GM19395 (cell line): ENCODE results near the gene RBM43.
"Not testable (repeated sequence)": the region's sequence is repeated elsewhere in the genome, so short reads cannot be mapped to it uniquely, and the experiment has no call there.

Experiments
- ATAC-seq: cut with Tn5 transposase; IDR thresholded peaks from one replicate; pipeline ENCODE4 v1.9.1; 2021; ENCODE audit warnings: mild to moderate bottlenecking, moderate library complexity; ENCODE audit not compliant: unreplicated experiment

The RBM43 gene

DNA sequence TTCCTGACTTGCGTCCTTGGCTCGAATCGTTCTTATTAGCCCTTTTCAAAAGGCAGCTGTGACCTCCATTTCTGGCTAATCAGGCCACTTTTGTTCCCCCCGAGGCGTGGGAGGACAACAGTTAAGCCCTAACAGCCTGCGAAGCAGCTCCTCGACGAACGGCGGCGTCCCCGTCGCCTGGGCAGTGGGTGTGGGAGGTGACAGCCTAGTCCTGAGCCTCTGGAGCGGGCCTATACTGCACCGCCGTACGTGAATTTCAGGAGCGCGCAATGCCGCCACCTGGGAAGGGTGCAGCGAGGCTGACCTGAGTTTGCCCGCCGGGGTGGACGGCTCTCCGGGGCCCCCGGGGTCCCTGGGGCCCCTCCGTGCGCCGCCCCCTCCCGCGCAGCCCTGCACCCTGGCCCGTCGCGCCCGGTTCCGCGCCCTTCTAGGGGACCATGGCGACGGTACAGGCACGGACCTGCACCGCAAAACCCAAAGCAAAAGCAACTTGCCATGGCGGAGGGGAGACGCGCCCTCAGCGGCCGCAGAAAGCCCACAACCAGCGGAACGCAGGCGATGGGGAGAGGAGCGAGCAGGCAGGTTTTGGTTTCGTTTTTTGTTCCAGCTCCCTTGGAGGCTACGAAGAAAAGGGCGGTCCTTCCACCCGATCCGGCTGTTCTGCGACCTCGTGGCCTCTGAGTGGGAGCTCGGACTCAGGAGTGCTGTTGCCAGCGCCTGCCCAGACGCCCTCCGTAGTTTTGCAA is at the start of gene RBM43:
RBM43 (minus strand) TSS at position 633 of the 746 bp plus-strand sequence; CDS start at position 497, 136 bp downstream.
- peak; percentile 93 for ATAC-seq

- ATAC-seq = not testable (repeated sequence)
Observed at GRCh38 chr2:151310313-151310712, 48.6 kb upstream of the RBM43 start.

- no peak for ATAC-seq
Observed at GRCh38 chr2:151306621-151307020, 45.0 kb upstream of the RBM43 start.

GRCh38 chr2:151305129-151305691 is 43.5 kb upstream of the RBM43 start:
- ATAC-seq = no peak

DNA sequence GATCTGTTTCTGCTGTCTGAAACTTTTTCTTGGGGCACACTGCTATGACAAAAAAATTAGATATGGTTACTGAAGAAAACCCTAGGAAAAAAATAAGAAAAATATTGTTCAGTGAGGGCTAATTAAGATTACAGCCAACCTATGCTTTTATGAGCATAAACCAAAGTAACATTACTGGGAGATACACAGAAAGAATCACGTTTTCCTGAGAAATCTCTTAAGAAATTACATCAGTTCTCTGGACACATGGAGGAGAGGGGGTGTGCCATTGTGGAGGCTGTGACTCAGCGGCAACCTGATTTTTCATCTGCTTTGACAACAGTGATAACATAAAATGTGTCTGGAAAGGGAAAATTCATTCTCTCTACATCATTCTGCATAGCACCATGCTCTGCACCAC is 41.2 kb upstream of the RBM43 start:
- no peak for ATAC-seq

DNA sequence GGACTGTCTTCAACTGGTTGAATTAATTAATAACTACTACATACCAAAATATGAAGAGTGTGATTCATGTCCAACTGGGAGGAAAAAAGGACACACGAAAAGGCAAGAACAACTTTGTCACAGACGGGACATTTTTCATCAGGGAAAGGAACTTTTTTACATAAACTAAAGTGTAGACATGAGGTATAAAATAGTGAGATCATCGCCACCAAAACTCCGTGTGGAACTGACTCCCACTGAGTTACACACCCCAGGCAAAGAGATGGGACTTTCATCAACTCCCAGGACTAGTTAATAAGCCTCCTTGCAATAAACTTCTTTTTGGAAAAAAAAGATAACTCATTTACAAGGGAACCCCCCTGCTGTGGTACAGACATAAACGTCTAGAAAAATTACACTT is 40.7 kb upstream of the RBM43 start:
- no peak for ATAC-seq

GRCh38 chr2:151299920-151300539 is 38.4 kb upstream of the RBM43 start:
- no peak for ATAC-seq

- ATAC-seq = peak; percentile 97
Observed at GRCh38 chr2:151297882-151298281, 36.2 kb upstream of the RBM43 start.

DNA sequence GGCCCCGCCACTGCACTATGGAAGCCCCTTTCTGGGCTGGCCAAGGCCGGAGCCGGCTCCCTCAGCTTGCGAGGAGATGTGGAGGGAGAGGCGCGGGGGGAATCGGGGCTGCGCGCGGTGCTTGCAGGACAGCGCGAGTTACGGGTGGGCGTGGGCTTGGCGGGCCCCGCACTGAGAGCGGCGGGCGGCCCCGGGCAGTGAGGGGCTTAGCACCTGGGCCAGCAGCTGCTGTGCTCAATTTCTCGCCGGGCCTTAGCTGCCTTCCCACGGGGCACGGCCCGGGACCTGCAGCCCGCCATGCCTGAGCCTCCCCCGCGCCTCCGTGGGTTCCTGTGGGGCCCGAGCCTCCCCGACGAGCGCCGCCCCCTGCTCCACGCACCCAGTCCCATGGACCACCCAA is 34.3 kb upstream of the RBM43 start:
- ATAC-seq = not testable (repeated sequence)

DNA sequence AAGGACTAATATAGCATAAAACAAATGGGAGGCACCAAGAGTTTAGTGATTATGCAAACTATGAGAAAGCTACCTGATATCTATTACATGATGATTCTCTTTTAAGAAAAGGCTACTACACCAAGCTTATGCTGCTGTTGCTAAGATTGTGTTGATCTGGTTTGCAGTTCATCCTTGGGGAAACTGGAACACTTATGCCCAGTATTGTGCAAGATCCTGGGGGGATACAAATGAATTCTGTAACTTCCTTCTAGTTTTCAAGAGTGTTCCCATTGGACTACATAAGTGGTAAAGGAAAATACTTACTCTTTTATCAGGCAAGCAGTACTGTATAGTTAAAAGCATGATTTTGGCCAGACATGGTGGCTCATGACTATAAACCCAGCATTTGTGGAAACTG is 30.9 kb upstream of the RBM43 start:
- no peak for ATAC-seq

GRCh38 chr2:151292141-151292540 is 30.5 kb upstream of the RBM43 start:
- no peak for ATAC-seq

DNA sequence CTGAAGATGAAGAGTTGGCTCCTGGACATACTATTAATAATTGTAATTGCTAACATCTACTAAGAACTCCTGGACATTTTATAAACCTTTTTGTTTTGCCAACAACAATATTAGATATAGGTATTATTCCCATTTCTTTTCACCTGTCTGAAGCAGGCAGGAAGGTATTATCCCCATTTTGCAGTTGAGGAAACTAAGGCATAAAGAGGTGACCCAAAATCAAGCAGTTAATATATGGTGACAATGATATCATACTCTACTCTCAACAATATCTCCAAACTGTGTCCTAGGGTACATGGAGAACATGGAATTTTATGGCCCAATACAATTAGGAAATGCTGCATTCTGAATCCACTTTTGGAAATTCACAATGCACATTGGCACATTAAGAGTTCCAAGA is 29.6 kb upstream of the RBM43 start:
- no peak for ATAC-seq

DNA sequence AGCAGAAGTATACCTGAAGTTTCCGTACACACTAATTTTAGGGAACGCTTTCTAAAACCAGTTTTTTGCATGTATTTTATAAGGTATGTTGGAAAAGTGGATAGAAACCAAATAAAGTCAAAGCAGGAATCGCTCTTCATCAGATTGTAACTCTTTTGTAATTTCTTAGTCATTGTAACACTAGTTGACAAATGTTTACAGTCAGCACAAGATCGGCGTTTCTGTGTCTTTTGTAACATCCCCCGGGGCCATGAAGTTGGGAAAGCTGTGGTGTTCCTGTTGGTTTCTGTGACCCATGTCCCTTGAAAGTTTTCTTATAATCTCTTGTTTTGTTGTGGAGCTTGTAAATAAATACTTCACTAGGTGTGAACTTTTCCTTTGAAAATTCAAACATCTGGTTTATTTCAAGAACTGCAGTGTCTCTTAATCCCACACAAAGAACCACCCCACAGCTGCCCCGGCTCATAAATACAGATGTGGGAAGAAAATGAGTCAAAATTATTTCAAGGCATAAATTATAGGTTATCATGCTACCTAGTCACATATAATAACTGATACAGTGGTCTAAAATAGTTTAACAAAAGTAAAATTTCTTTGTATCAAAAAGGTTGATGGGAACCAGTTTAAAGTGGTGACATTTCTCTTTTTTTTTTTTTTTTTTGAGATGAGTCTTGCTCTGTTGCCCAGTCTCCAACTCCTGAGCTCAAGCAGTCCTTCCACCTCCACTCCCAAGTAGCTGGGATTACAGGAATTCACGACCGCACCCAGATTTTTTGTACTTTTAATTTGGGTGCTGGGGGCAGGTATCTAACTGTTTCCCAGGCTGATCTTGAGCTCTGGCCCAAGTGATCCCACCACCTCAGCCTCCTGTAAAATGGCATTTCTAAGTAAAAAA is 28.6 kb upstream of the RBM43 start:
- ATAC-seq = peak; percentile 32

DNA sequence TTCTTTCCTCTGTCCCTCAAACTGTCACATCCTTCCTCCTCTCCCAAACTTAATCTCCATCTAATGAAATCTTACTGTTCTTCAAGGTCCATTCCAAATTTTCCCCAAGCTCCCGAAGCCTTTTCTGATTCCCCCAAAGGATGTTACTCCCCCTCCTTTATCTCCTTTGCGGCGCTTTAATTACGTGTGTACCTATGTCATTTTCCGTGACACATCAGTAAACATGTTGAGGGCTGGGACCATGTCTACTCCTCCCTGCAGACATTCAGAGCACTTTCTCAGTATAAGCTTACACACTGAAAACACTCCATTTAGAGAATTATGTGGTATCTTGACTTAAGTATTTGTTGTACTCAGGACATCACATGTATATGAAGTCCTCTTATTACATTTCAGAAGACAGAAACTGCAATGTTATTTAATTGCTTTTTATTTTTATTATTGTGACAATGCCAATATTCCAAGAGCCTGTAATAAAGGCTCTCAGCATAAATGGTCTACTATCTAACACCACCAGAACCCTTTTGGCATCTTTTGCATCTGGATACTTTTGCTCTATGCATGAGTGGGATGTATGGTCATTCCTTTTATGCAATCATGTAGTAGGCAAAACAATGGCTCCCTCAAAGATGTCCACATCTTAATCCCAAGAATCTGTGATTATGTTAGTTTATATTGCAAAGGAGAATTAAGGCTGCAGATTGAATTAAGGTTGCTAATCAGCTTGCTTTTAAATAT is 26.0 kb upstream of the RBM43 start:
- no peak for ATAC-seq

DNA sequence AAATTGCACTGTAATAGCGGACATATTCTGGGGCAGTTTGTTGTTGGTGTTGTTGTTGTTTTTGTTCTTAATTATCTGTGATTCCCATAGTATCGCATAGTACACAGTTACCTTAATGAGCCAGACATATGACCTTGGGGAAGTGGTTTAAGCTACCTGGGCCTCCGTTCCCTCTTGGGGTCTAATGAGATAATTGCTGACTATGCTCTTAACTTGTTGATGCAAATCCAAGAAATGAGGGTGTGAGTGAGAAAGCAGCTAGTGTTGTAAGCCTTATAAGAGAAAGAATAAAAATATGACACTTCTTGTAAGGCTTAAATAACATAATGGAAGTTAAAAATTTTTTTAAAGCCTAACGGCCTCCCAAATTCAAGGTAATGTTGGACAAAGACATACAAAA is 20.7 kb upstream of the RBM43 start:
- ATAC-seq = no peak

DNA sequence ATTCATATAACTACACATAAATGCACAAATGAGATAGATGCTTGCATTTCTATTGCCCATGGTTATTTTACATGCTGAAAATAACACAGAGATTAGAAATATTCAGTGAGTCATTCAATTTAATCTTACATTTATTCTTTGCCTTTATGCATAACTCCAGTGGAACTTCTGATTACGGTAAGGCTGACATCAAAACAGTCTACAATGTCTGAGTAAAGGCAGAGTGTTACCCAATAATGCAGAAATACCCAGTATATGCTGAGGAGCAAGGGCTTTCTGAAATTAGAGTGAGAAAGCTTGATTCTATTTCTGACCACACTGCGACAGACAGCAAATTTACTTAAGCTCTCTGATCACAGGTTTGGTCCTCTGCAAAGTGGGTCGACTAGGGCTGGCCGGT is 18.6 kb upstream of the RBM43 start:
- ATAC-seq = no peak

- ATAC-seq = no peak
Observed at GRCh38 chr2:151278487-151278886, 16.8 kb upstream of the RBM43 start.

- ATAC-seq = no peak
Observed at GRCh38 chr2:151277067-151277466, 15.4 kb upstream of the RBM43 start.

- ATAC-seq = no peak
Observed at GRCh38 chr2:151275291-151275690, 13.6 kb upstream of the RBM43 start.

DNA sequence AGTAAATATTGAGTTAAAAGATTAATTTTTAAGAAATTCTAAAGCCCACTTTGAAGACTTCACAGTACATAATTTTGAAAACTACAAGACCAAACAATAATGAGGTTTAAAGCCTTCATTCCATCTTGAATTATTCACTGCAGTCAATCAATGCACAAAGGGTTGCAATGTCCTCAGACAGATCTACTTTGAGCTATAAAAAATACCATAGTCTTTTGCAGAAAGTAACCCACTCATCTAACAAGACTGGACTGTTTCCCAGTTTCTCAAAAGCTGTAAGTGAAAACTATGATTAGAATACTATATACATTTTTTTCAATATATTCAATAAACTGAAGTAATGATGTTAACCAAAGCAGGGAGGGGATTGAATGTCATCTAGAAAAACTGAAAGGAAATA is 10.2 kb upstream of the RBM43 start:
- ATAC-seq = no peak
